GM19351 (cell line): Measurements from ENCODE around the gene ACTG1.

Source experiments
- ATAC-seq: cut with Tn5 transposase; IDR thresholded peaks from one replicate; pipeline ENCODE4 v1.9.1; 2021; ENCODE audit warnings: mild to moderate bottlenecking, moderate library complexity; ENCODE audit not compliant: unreplicated experiment

The ACTG1 gene

GRCh38 chr17:81468111-81468769, 44.4 kb downstream of the ACTG1 start:
- no peak for ATAC-seq

GRCh38 chr17:81466564-81467472, 45.8 kb downstream of the ACTG1 start:
- no peak for ATAC-seq

- ATAC-seq, result no peak
These were observed 46.7 kb downstream of the ACTG1 start for GRCh38 chr17:81465910-81466309.

GRCh38 chr17:81464586-81464985, 48.0 kb downstream of the ACTG1 start:
- ATAC-seq, result no peak

- no peak for ATAC-seq
These were observed 49.1 kb downstream of the ACTG1 start for GRCh38 chr17:81463506-81463905.

- ATAC-seq, result no peak
These were observed 50.0 kb downstream of the ACTG1 start for GRCh38 chr17:81462506-81463125.

- no peak for ATAC-seq
These were observed 50.7 kb downstream of the ACTG1 start for GRCh38 chr17:81461607-81462500.

- ATAC-seq, result no peak
These were observed 51.6 kb downstream of the ACTG1 start for GRCh38 chr17:81460856-81461460.
